Smooth muscle cell (in vitro differentiated cells): ENCODE measurements around the gene IMPA2. TPM values are rescaled to one million over a fixed set of nuclear protein-coding genes. Genes with fewer than 3 reads are reported as not detected.

Experiments
- DNase-seq: peaks from one replicate; lab custom pipeline; 2025; ENCODE audit not compliant: unreplicated experiment; lab: John Stamatoyannopoulos, UW
- H2AFZ ChIP-seq: fragments of 200-600 bp; sonication (generic); 2 replicates; pipeline ENCODE4 v1.6.0; 2016; ENCODE audit warnings: antibody characterized with exemption, low read depth, mild to moderate bottlenecking
- H3F3A ChIP-seq: fragments of 200-600 bp; sonication (generic); 2 replicates; pipeline ENCODE4 v1.6.0; 2017; ENCODE audit warnings: antibody characterized with exemption, low read depth
- H3K27ac ChIP-seq: fragments of 200-600 bp; sonication (generic); 2 replicates; pipeline ENCODE4 v1.5.1; 2016; ENCODE audit warnings: low read depth, mild to moderate bottlenecking
- H3K27me3 ChIP-seq: fragments of 200-600 bp; sonication (generic); 2 replicates; pipeline ENCODE4 v1.6.1; 2016; ENCODE audit warnings: low read depth, mild to moderate bottlenecking
- H3K36me3 ChIP-seq: fragments of 200-600 bp; sonication (generic); 2 replicates; pipeline ENCODE4 v1.5.1; 2016; ENCODE audit warnings: low read depth
- H3K4me1 ChIP-seq: fragments of 200-600 bp; sonication (generic); 2 replicates; pipeline ENCODE4 v1.5.1; 2016; ENCODE audit warnings: low read depth
- H3K4me2 ChIP-seq: fragments of 200-600 bp; sonication (generic); 2 replicates; pipeline ENCODE4 v1.6.0; 2016; ENCODE audit warnings: mild to moderate bottlenecking
- H3K4me3 ChIP-seq: fragments of 200-600 bp; sonication (generic); 2 replicates; pipeline ENCODE4 v1.5.1; 2016; ENCODE audit warnings: mild to moderate bottlenecking
- H3K79me2 ChIP-seq: fragments of 200-600 bp; sonication (generic); 2 replicates; pipeline ENCODE4 v1.6.0; 2016; ENCODE audit warnings: low read depth, mild to moderate bottlenecking
- H3K9ac ChIP-seq: fragments of 200-600 bp; sonication (generic); 2 replicates; pipeline ENCODE4 v1.6.0; 2016; ENCODE audit warnings: low read depth
- H3K9me3 ChIP-seq: fragments of 200-600 bp; sonication (generic); replicated peaks from 2 replicates; pipeline ENCODE4 v1.5.1; 2016; ENCODE audit warnings: low read depth
- H4K20me1 ChIP-seq: fragments of 200-600 bp; sonication (generic); 2 replicates; pipeline ENCODE4 v1.6.0; 2016; ENCODE audit warnings: low read depth
- CTCF ChIP-seq: fragments of 200-600 bp; sonication (generic); IDR thresholded peaks from 2 replicates; pipeline ENCODE4 v1.5.1; 2017; ENCODE audit warnings: borderline replicate concordance, mild to moderate bottlenecking, antibody characterized with exemption; ENCODE audit not compliant: insufficient read depth, poor library complexity, severe bottlenecking
- WGBS: methylation state at CpG from one replicate; pipeline ENCODE4 v1.1.7; 2016; ENCODE audit warnings: low lambda C conversion rate; 5-methylcytosine and 5-hydroxymethylcytosine counted together
- polyA plus RNA-seq: library from polyadenylated mRNA; unstranded; fragments of >200 nt; fragmentation: Nextera tagmentation; extraction: Ambion mirVana; gene quantifications from 2 replicates; pipeline ENCODE4 v1.2.1, GENCODE V29; 2016
- total RNA-seq: library from RNA; depleted of rRNA; stranded (reverse); fragments of >200 nt; gene quantifications from 2 replicates; pipeline ENCODE4 v1.2.3, GENCODE V29; 2014

Gene IMPA2
- total and polyA plus RNA-seq, 2 experiments from 2014 or later, result 9.9 to 17.8 TPM

- DNase-seq, result no peak
- 51% methylated on average over 9 of the region's 9 CpGs for WGBS
- Histone ChIP-seq H3K9ac (no peak overlapping the region), H3K4me3 (no peak overlapping the region), H4K20me1 (no peaks in the 10 kb centered on the region), H3K4me2 (no peak overlapping the region), H3K36me3 (no peaks in the 10 kb centered on the region), H2AFZ (no peak overlapping the region), H3K79me2 (no peaks in the 10 kb centered on the region), H3K4me1 (peaks cover 8% of the 10 kb centered on the region), H3K27ac (no peak overlapping the region), H3K27me3 (no peaks in the 10 kb centered on the region), H3F3A (peaks cover 6% of the 10 kb centered on the region), H3K9me3 (no peaks in the 10 kb centered on the region)
- TF ChIP-seq CTCF, result no peak
Observed at GRCh38 chr18:11990539-11990938, 9.2 kb downstream of the IMPA2 start.

DNA sequence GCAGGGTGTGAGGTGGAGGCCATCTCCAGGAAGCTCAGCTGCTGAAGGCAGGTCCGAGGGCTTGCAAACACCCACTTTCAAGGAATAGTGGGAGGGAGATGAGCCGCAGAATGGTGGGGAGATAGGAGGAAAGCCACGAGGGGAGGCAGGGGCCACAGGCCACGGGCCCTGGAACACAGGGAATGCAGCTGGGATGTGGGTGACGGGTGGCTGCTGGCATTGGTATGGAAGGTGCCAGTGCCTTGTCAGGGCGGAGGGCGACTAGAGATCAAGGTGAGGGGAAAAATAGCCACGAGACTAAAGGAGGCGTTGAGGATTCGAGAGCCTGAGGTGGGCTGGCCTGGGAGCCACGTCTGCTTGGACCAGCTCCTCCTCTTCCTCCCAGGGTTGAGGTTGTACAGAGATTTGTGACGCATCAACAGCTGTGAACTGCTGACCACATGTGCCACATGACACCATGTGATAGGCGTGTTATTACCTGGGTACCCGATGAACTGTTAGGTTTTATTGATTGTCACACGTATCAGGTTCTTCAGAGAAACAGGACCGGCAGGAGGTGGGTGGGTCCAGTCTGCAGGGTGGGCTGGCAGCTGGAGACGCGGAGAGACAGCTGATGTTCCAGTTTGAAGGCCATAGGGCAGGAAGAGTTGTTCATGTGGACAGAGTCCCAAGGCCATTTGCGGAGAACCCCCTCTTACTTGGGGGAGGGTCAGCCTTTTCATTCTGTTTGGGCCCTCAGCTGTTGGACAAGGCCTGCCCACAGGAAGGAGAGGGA lies 9.9 kb downstream of the IMPA2 start:
- Histone ChIP-seq H2AFZ (no peak overlapping the region), H3K4me2 (no peak overlapping the region), H3K4me1 (peaks cover 8% of the 10 kb centered on the region), H3K36me3 (no peaks in the 10 kb centered on the region), H3K27ac (no peak overlapping the region), H4K20me1 (no peaks in the 10 kb centered on the region), H3F3A (peaks cover 6% of the 10 kb centered on the region), H3K9me3 (no peaks in the 10 kb centered on the region), H3K9ac (no peak overlapping the region), H3K79me2 (no peaks in the 10 kb centered on the region), H3K4me3 (no peak overlapping the region), H3K27me3 (no peaks in the 10 kb centered on the region)
- TF ChIP-seq CTCF, result no peak
- WGBS, result 94% methylated on average over 19 of the region's 19 CpGs
- no peak for DNase-seq

DNA sequence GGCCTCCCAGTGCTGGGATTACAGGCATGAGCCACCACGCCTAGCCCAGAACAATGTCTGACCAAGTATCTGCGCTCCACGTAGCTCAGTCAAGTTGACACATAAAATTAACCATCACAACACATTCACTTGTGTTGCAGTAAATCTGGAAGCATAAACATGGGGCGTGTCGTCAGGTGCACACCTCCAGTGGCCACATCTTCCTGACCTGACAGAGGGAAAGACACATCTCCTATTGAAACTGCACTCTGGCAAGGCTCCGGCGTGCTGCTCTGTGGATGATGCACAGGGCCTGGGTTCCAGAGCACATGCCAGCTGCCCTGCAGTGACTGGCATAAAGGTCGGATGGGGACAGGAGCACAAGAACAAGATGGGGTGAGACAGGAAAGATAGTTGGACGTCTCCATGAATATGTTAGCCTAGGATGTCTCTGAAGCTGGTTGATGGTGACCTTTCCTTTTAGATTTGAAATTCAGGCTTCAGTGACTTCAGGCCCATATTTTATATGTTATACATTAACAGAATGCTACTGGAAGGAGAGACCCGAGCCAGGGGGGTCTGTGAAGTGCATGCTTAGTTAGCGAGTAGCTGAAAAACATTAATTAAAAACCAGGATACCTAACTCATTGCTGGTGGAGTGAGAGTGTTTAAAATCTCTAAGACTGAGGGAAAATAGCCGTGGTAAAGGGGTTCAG lies 10.9 kb downstream of the IMPA2 start:
- no peaks in the 10 kb centered on the region for H3K9me3 ChIP-seq
- no peak overlapping the region for H3K9ac ChIP-seq
- H3K27ac ChIP-seq, result no peak overlapping the region
- no peak overlapping the region for H2AFZ ChIP-seq
- H3K4me3 ChIP-seq, result no peak overlapping the region
- H3K4me1 ChIP-seq, result peaks cover 8% of the 10 kb centered on the region
- H3K79me2 ChIP-seq, result no peaks in the 10 kb centered on the region
- peaks cover 6% of the 10 kb centered on the region for H3F3A ChIP-seq
- no peak overlapping the region for H3K4me2 ChIP-seq
- H3K36me3 ChIP-seq, result no peaks in the 10 kb centered on the region
- H4K20me1 ChIP-seq, result no peaks in the 10 kb centered on the region
- DNase-seq, result no peak
- H3K27me3 ChIP-seq, result no peaks in the 10 kb centered on the region
- 96% methylated on average over 12 of the region's 12 CpGs for WGBS
- TF ChIP-seq CTCF, result no peak
